Activated CD4-positive, alpha-beta T cell treated with anti-CD3 and anti-CD28 coated beads for 48 hours (primary cell): ENCODE measurements around the gene EFTUD2.
"Not testable (repeated sequence)": the region's sequence is repeated elsewhere in the genome, so short reads cannot be mapped to it uniquely, and the experiment has no call there.

ENCODE experiments used
- DNase-seq: peaks from one replicate; pipeline ENCODE4 v3.0.0-alpha.2; 2020

Gene EFTUD2

DNA sequence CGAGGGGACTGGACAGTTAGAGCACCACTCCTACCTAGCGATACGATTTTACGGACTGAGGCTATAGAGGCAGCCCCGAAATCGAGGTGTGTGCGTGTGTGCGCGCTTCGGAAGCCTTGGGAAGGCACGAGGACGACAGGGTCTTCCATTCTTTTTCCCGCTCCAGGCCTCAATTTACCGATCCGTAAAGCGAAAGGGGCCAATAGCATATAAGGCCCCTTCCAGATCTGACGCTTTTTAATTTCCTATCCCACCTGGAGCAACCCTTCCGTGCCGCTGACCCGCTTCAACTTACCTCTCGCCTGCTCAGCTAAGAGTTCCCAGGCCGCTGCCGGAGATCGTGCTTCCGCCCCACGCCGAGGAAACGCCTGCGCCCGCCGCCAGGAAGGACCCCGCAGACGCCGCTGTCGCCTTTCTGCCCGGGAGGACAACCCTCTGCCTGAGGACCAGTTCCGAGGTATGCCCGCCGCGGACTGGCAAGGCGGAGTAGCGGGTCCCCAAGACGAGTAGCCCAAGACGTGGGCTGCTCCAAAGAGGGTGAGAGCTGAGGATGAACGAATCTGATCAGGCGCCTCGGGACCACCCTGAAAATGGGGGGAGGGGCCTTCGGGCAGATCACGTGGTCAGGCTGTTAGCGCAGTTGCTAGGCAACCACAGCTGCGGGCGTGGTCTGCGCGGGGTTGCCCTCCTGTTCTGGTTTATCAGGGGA is at the start of gene EFTUD2:
Gene EFTUD2 (minus strand): TSS at position 372 of the 709 bp plus-strand sequence. CDS start 4,924 bp downstream, outside the sequence.
- peak; percentile 94 for DNase-seq

DNA sequence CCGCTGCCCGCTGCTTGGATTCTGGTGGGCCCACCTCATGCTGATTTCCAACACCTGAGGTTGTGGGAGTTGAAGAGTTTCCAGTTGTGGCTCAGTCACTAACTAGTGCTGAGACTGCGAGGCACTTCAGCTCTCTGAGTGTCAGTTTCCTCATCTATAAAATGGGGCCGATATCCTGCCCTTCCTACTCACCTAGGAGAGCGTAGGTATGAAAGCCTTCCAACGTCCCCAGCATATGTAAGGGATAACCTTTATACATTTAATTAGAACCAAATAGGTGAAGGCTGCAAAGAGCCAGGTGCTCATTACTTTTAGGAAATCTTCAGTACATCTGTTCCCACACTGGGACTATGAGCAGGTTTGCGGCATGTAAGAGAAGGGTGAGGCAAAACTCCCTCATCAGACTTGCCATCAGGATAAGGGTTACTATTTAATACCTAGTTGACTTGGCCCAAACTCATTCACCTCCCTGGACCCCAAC is 49.1 kb upstream of the EFTUD2 start:
- no peak for DNase-seq

DNA sequence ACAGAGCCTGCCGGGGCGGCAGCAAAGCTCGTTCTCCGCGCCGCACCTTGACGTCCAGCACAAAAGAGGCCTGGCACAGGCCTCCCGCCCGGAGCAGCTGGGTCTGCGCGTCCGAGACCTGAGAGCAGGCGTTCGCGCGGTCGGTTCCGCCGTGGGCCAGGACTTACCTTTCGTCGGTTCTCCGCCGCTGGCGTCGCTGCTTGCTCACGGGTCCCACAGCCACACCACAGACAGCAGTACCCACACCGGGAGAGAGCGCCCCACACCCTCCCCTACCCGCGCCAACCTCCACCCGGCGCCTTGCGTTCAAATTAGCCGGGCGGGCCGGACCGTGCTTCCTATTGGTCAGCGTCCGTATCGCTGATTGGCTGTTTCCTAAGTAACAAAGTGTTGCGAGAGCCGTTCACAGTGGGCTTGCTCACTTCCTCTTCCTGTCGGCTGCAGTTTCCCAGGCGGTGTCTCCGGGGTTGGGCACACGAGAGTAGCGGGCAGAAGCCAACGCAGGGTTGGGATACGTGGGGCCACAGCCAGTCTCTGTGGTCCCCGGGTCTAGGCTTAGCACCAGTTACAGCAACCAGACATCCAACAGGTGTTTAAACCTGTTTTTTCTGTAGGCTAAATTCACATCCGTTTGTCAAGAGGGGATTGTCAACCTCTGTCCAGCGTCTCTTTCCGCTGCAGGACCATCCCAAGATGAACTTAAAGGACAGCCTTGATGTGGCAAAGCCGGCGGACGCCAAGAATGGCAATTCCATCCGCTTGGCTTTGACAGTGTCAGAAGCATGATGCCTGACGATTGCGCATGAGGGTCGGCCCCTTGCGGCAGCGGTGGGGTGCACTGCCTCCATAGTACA is 48.4 kb upstream of the EFTUD2 start, which contains the start of gene KIF18B:
Gene KIF18B (minus strand): TSS at position 313 of the 854 bp plus-strand sequence. CDS start 11,429 bp downstream, outside the sequence.
- DNase-seq, result peak; percentile 96

DNA sequence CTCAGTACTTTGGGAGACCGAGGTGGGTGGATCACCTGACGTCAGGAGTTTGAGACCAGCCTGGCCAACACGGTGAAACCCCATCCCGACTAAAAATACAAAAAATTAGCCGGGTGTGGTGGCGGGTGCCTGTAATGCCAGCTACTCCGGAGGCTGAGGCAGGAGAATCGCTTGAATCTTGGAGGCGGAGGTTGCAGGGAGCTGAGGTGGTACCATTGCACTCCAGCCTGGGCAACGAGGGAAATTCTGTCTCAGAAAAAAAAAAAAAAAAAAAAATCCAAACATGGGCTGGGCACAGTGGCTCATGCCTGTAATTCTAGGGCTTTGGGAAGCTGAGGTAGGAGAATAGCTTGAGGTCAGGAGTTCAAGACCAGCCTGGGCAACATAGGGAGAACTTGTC is 46.4 kb upstream of the EFTUD2 start:
- not testable (repeated sequence) for DNase-seq

DNA sequence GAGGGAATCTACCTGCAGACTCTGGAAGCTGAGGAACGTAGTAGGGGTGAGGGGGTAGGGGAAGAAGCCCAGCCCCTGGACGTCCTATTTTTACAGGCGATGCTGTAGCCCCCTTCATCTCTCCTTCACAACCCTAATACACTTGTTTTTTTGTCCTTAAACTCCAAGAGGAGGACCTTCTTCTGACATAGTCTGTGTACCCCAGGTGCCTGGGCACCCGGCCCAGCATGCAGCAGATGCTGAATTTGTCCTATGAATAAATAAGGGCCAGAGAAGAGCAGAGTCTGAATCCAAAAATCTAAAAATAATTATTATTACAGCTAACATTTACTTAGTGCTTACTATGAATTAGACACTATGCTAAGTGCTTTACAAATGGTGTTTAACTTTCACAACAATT is 43.2 kb upstream of the EFTUD2 start:
- DNase-seq, result no peak

DNA sequence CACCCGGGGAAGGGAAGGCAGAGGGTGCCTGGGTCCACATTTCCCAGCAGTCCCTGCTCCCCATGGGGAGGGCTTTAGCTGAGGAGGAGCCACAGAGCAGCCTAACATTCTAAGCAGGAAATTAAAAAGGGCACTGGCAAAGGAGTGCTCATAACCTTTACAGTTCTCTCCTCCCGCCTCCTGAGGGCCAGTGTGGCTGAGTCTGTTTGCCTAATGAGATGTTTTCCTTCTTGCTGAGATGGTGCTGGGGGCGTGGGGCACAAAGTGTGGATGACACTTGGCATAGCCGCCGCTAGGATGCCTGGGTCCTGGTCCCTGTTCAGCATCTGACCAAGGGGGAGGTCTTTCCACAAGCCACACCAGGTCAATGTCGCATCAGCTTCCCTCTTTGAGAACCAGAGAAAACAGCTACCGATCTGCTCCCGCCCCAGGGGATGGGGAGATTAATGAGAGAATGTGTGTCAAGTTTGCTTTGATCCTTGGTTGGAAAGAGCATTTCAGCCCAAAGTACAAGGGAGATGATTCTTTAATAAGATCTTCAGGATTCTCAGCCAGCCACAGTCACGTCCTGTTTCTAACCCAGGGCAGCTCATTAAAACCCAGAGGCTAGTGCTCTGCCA is 42.6 kb upstream of the EFTUD2 start:
- DNase-seq, result no peak

DNA sequence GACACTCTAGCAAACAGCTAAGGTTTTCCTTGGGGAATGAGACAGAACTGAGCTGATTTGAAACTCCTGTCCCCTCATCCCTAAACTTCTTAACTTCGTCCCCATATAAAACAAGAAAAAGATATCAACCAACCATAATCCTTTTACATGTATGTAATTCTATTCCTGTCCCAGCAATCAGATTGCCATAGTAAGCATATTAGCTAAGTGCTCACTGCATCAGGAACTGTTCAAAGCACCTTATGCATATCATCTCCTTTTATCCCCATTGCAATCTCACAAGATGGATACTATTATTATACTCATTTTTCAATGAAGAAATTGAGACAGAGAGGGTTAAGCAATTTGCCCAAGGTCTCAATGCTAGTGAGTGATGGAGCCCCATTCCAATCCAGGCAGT is 41.5 kb upstream of the EFTUD2 start:
- no peak for DNase-seq

DNA sequence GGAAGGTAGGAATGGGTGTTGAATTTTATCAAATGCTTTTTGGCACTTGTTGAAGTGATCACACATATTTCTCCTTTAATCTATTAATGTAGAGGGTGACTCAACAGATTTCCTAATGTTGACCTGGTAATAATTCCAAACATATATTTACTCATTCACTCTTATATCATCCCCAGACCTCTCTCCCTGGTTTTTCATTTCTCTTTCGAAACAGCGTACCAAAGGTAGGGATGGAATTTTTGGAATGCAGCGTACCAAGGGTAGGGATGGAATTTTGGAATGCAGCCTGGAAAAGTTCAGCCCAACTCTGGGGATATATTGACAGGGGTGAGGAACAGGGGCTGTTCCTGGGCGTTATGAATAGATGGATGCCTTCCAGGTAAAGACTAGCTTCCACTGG is 41.1 kb upstream of the EFTUD2 start:
- no peak for DNase-seq

DNA sequence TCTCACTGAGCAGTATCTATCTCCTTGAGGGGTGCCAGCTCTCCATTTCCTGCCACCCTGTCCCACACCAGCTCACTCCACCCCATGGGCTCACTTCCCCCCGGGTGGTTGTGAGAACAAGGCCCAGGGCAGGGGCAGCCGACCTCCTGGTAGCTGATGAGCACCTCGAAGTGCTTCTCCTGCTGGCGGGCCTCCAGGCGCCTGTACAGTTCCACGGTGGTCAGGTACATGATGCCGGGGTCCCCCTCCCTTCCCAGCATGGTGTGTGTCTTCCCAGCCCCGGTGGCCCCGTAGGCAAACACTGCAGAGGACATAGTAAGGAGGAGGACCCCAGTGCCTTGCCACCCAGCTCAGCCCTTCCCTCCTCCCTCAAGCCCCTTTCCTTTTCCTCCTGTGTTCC is 35.9 kb upstream of the EFTUD2 start:
- DNase-seq, result no peak

DNA sequence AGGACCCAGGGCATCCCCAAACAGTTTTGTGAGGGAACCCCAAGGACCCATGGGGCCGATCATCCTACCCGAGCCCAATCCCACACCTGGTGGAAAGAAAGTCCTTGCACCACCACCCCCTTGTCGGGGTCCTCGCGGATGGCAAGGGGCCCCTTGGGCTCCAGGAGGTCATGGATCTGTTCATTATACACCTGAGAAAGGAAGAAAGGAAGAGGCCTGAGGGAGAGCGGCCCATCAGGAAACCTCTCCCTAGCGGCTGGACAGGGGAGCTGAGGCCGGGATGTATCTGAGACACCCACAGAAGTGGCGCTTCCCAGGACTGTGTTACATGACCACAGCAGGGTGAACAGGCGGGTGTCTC is 35.5 kb upstream of the EFTUD2 start:
- no peak for DNase-seq

DNA sequence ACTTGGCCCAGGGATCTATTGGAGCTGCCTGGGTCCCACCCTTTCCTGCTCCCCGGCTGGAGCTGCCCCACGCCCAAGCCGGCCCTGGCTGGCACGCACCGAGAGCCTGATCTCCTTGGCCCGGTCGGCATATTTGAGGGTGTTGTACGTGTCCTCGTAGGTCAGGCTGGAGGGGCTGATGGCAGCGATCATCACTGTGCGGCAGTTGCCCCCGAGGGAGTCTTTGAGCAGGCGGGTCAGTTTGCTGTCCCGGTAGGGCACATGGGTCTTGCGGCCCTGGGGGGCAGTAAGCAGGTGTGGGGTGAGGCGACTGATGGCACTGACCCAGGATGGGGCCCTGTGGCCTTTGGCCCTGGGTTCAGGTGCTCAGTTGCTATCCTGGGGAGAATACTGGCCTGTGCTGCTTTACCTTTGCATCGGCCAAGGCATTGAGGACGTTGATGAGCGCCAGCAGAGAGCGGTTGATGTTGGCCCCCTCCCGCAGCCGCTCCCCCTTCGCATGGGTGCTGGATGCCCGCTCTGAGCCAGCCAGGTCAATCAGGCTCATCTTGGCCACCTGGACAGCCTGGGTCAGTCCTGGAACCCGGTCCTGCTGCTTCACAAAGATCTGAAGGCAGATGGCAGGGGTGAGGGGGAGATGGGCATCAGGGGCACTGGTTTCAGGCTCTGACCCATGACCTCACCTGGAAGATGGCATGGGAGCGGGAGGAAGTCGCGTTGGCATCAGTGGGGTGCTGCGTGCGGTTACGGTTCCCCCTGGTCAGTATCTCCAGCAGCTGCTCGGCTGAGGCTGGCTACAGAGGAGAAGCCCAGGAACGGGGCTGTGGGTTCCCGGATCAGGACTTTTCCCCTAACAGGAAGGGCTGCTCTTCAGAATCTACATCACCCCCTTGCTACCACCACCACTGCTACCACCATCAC is 34.8 kb upstream of the EFTUD2 start:
- DNase-seq, result no peak

DNA sequence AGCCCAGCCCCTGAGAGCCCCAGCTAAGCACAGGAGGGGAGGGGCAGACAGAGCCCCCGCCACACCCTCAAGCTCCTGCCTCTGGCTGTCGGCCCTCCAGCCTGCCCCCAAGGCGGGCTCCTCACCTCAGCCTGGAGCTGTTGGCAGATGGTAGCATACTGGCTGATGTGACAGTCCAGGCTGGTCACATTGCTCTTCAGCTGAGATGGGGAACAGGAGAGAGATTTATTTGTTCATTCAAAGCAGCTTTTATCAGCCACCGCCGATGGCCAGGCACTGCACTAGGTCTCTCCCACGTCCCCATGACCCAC is 33.5 kb upstream of the EFTUD2 start:
- DNase-seq, result no peak

DNA sequence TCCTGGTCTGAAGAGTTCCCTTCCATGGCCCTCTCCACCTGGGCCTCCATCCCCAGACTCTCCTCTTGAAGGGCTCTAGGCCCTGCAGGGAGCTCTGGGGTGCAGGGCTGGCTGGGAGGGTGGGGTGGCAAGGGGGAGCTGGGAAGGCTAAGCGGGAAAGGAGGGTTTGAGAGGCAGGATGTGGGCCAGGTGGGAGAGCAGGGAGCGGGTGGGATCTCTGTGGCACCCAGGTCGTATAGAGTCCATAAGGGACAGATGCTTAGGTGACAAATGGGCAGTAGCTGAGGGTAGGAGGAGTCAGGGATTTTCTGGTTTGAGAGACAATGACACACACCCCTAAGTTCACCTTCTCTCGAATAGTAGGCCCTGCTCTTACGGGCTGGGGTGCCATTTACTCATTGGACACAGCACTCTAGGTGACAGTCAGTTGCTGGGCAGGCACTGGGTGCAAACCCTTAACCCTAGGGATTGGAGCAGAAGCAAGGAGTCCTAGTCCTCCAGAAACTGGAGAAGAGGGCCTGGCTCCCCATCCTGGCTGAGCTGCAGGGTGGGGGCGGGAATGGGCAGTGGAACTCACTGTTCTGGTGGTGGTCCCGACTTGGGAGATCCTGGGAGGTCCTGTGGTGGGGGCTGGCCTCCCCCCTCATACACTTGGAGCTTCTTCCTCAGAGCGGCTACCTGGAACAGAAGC is 33.0 kb upstream of the EFTUD2 start:
- DNase-seq, result no peak

DNA sequence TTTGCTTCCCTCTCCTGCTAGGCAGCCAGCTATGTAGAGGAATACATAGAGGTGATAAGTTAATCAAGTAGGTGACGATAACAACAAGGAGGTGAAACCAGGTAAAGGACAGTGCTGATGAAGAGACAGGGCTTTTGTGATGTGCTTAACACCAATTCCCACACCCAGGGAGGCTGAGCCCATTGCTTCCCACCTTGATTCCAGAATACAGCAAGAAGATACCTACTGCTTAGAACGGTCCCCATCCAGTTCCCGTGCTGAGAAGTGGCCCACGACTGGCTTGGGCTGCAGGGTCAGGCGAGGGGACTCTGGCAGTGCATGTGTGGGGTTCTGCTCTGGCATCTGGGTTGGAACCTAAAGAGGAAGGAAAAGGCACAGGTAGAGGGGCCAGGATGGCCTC is 32.1 kb upstream of the EFTUD2 start:
- DNase-seq, result no peak

DNA sequence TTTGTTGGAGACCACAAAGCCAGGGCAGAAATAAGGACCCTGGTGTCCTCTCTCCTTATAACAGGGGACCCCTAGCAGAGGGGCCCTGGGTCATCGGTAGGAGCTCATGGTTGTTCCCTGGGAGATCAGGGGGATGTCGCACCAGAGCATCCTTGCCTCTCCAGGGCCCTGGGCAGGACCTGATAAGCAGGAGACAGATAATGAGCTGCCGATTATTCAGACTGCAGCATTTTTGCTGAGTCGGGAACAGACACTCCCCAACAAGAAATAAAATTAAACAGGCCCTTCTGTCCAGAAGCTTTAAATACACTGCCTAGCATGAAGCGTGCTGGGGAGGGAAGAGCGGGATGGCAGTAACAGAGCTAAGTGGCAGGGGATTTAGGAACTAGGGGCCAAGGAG is 31.4 kb upstream of the EFTUD2 start:
- DNase-seq, result no peak

DNA sequence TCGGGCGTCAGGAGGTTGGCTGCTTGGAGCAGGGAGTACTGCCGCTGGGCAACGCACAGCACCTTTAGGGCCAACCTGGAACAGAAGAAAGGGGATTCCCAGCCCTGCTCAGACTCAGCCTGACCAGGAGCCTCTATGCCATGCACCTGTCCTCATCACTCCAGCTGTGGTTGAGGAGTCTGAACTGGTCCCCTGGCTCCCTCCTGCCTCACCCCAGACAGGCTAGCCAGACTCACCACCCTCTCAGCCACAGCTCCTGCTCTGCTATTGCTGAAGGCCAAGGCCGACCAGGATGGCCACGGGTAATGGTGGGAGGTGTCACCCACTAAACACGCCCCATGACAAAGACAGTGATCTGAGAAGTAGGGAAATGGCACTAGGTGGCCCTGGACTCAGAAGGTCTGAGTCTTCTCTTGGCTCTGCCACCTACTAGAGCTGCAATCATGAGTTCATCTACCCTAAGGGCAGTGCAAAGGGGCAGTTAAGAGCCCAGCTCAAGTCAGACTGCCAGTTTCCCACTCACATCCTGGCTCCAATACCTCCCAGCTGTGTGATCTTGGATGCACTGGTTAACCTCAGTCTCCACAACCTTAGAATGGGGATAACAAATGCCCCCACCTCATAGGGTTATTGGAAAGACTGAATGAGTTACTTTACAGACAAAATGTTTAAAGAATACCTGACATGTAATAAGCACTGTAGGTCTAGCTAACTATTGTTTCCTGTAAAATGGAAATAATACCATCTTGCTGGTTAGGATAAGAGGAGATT is 29.9 kb upstream of the EFTUD2 start:
- no peak for DNase-seq

DNA sequence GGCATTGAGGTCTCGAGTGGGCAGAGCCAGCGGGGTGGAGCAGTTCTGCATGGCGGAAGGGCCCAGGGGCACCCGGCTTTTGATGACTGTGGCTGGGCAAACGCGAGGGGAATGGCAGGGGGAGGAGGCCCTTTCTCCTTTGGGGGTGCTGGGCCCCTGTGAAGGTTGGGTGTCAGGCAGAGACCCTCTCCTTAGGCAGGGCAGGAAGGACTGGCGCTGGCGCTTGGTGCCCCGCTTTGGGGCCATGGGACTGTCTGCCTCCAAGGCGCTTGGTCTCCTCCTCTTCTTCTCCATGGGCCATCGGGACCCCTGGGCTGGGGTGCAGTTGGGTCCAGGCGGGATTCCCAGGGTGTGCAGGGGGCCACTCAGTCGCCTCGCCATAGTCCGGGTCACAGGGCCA is 28.9 kb upstream of the EFTUD2 start:
- no peak for DNase-seq

DNA sequence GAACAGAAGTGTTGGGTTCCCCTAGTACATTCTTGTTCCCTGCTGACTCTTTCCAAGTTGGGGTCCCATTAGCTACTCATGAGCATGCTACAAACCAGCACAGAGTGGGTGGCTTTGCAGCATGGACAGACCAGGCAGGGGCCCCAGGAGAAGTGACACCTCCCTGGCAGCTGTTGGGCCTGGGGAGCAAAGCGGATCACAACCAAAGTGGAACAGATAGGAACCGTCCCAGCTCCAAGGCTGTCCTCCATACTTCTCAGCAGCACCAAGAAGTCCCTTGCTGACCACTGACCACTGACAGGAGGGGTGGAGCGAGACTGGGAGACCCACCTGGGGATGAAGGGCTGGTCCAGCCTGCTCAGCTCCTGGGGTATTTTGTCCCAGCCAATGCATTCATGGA is 28.5 kb upstream of the EFTUD2 start:
- DNase-seq, result no peak

DNA sequence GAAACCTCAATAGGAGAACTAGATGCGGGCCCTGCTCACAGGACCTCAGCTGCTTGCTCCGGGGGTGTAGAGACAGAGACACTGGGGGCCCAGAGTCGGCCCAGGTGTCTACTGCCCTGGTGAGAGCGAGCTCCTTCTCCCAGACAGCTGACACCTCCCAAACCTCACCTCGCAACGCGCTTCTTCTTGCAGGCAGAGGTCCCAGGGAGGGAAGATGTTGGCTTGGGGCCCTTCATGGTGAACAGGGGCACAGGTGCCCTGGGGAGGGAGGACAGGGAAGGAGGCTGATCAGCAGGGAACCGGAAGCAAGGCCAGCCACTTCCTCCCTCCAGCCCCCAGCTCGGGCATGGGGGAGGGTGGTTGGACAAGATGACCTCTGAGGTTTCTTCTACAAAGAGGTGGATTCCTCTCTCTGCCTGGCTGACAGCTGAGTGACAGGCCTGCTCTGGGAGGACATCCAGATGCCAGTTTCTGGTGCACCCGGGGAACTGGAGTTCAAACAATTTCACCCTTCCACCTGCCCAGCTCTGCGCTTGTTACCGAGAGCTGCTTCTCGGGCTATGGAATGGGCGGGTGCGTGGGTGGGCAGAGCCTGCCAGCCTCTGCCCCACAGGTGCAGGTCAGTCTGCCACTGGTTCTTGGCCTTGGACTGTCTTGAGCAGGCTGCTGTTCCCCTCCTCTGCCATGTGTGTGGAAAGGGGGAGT is 27.7 kb upstream of the EFTUD2 start:
- DNase-seq, result no peak
